Measurements from ENCODE around the gene LACTBL1.
"Not testable (repeated sequence)": the region's sequence is repeated elsewhere in the genome, so short reads cannot be mapped to it uniquely, and the experiment has no call there.

Gene LACTBL1

GRCh38 chr1:22972760-22973159, at the start of gene LACTBL1:
Gene LACTBL1 (minus strand): TSS chr1:22972866. CDS start chr1:22972316, 550 bp downstream.
- no peak for DNase-seq (ENCODE audit: low read depth in 2 of 2)

GRCh38 chr1:23021834-23022233, 49.2 kb upstream of the LACTBL1 start:
- DNase-seq (ENCODE audit: low read depth in 2 of 2): no peak

- no peak for DNase-seq (ENCODE audit: low read depth in 2 of 2)
Measured at GRCh38 chr1:23020706-23021405, 48.2 kb upstream of the LACTBL1 start.

GRCh38 chr1:23019863-23020625, 47.4 kb upstream of the LACTBL1 start:
- peak in 1 of 2 donors; percentile 1 for DNase-seq (ENCODE audit: low read depth in 2 of 2)

- DNase-seq (ENCODE audit: low read depth in 2 of 2): peak; percentile 90 to 93
Measured at GRCh38 chr1:23019094-23019862, 46.6 kb upstream of the LACTBL1 start, which contains the start of gene KDM1A. Gene KDM1A (plus strand): TSS chr1:23019468. CDS start chr1:23019597, 129 bp downstream.

- no peak for DNase-seq (ENCODE audit: low read depth in 2 of 2)
Measured at GRCh38 chr1:23018661-23019093, 46.0 kb upstream of the LACTBL1 start.

- DNase-seq (ENCODE audit: low read depth in 2 of 2): no peak
Measured at GRCh38 chr1:23013657-23014056, 41.0 kb upstream of the LACTBL1 start.

- DNase-seq (ENCODE audit: low read depth in 2 of 2): not testable (repeated sequence)
Measured at GRCh38 chr1:23010025-23010424, 37.4 kb upstream of the LACTBL1 start.

GRCh38 chr1:23008901-23009300, 36.2 kb upstream of the LACTBL1 start:
- no peak for DNase-seq (ENCODE audit: low read depth in 2 of 2)

- DNase-seq (ENCODE audit: low read depth in 2 of 2): no peak
Measured at GRCh38 chr1:23007106-23007505, 34.4 kb upstream of the LACTBL1 start.

GRCh38 chr1:23004769-23005168, 32.1 kb upstream of the LACTBL1 start:
- not testable (repeated sequence) for DNase-seq (ENCODE audit: low read depth in 2 of 2)

GRCh38 chr1:23004112-23004511, 31.4 kb upstream of the LACTBL1 start:
- no peak for DNase-seq (ENCODE audit: low read depth in 2 of 2)

GRCh38 chr1:23002218-23002617, 29.6 kb upstream of the LACTBL1 start:
- DNase-seq (ENCODE audit: low read depth in 2 of 2): not testable (repeated sequence)

GRCh38 chr1:23000133-23000532, 27.5 kb upstream of the LACTBL1 start:
- DNase-seq (ENCODE audit: low read depth in 2 of 2): not testable (repeated sequence)

GRCh38 chr1:22997528-22997927, 24.9 kb upstream of the LACTBL1 start:
- DNase-seq (ENCODE audit: low read depth in 2 of 2): not testable (repeated sequence)

- DNase-seq (ENCODE audit: low read depth in 2 of 2): no peak
Measured at GRCh38 chr1:22995774-22996173, 23.1 kb upstream of the LACTBL1 start.

- not testable (repeated sequence) for DNase-seq (ENCODE audit: low read depth in 2 of 2)
Measured at GRCh38 chr1:22993220-22993795, 20.6 kb upstream of the LACTBL1 start.

- not testable (repeated sequence) for DNase-seq (ENCODE audit: low read depth in 2 of 2)
Measured at GRCh38 chr1:22992384-22992783, 19.7 kb upstream of the LACTBL1 start.

- no peak for DNase-seq (ENCODE audit: low read depth in 2 of 2)
Measured at GRCh38 chr1:22983944-22984343, 11.3 kb upstream of the LACTBL1 start.

- not testable (repeated sequence) for DNase-seq (ENCODE audit: low read depth in 2 of 2)
Measured at GRCh38 chr1:22980471-22980790, 7.8 kb upstream of the LACTBL1 start.

- DNase-seq (ENCODE audit: low read depth in 2 of 2): no peak
Measured at GRCh38 chr1:22978299-22978698, 5.6 kb upstream of the LACTBL1 start.
